GM18909 (cell line): ENCODE measurements around the gene BAHD1.

Experiments
- ATAC-seq: cut with Tn5 transposase; IDR thresholded peaks from one replicate; pipeline ENCODE4 v1.9.1; 2021; ENCODE audit warnings: mild to moderate bottlenecking; ENCODE audit not compliant: unreplicated experiment, poor library complexity

BAHD1 gene

GRCh38 chr15:40464595-40465185, 23.9 kb downstream of the BAHD1 start:
- ATAC-seq = no peak

- no peak for ATAC-seq
Measured at GRCh38 chr15:40465939-40466338, 25.2 kb downstream of the BAHD1 start.

DNA sequence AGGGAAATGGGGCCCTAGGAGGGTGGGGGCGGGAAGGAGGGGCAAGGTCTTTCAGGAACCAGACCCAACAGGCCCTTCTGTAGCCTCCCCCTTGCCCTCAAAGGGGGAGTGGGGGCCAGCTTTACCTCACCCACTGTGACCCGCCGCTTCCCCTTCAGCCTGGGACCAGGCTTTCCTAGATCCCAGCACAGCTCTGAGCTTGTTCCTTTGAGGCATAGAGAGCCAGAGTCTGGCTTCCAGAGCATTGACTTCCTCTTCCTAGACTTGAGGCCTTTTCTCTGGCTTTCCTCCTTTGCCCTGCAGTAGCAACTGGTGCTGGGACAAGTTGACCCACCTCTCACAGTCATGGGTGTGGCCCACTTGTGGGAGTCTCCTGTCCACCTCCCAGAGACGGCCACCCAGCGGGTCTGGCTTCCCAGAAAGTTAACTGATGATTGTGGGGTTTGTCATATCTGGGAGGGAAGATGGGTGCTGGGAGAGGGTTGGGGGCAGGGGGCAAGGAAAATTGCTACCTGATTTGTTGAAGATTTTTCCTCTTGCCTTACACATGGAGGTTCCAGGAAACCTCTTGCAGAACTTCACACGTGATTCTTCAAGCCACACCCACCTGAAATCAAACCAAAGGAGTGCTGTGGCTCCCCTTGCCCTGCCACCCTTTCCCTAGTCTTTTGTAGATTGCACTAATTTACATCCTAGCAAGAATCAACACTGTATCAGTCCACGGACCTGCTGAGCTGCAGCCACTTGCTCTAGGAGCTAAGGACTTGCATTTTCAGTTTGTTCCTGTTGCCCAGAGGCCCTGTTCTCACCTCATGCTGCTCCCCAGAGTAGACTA, 25.9 kb downstream of the BAHD1 start:
- ATAC-seq = no peak

DNA sequence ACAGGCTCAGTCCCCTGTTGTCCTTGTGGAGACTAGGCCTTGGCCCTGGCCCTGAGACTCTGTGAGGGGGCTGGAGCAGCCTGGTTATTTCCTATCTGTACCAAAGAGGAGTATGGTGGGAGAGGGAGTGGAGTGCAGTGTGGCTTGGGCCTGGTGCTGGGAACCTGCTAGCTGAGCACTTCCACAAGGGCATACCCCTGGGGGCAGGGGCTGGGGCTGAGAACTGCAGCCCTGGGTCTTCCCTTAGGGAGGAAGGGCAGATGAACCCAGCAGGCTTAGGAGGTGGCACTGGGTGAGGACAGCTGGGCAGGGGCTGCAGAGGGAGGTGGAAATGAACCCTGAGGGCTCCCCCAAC, 26.5 kb downstream of the BAHD1 start:
- no peak for ATAC-seq

DNA sequence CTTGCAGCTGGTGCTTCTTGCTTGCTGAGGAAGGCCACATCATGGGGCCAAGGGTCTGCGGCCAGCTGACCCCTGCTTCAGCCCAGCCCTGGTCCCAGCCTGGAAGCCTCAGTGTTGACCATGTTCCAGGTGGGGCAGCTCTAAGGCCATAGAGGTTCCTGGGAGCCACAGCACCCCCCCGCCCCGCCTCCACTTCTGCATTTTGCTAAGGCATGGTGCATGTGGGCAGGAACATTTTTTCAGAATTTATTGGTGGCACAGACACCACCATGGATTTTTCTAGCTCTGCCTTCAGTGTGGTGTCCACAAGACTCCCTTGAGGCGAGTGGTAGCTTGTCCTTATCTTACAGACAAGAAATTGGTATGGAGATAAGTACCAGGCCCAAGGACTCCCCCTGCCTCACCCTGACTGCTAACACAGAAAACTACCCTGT, 28.2 kb downstream of the BAHD1 start:
- ATAC-seq = no peak

GRCh38 chr15:40469776-40470390, 29.1 kb downstream of the BAHD1 start:
- no peak for ATAC-seq

DNA sequence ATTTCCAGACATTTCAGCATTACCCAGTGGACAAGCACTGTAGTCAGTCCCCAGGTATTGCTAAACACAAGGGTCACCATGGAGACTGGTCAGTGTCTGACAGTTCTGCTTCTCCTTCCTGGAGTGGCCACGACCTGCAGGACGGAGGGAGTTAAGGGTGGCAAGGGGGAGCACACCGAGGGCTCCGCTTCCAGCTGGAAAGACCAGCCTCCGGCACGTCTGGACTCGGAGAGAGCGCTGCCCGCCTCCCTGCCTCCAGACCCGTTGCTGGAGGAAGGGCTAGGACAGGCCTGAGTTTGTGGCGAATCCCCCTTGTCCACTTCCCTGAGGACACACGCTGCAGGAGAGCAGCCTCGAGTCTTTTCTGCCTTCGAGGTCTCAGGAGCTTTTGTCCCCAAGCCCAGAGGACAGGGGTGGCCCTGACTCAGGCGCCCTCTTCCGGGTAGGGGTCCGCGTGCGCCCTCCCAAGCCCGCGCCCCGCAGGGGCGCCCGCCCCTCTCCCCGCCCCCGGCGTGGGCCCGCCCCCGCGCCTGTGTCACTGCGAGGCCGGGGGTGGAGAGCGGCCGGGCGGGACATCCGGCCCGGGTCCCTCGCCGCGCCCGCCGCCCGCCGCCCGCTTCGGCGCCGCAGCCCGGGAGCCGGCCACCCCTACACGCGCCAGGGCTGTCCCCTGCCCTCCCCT, 29.8 kb downstream of the BAHD1 start, which contains the start of gene CHST14:
Gene CHST14 (plus strand): TSS at position 562 of the 682 bp plus-strand sequence. CDS start 230 bp downstream, outside the sequence.
- ATAC-seq = peak; percentile 65

DNA sequence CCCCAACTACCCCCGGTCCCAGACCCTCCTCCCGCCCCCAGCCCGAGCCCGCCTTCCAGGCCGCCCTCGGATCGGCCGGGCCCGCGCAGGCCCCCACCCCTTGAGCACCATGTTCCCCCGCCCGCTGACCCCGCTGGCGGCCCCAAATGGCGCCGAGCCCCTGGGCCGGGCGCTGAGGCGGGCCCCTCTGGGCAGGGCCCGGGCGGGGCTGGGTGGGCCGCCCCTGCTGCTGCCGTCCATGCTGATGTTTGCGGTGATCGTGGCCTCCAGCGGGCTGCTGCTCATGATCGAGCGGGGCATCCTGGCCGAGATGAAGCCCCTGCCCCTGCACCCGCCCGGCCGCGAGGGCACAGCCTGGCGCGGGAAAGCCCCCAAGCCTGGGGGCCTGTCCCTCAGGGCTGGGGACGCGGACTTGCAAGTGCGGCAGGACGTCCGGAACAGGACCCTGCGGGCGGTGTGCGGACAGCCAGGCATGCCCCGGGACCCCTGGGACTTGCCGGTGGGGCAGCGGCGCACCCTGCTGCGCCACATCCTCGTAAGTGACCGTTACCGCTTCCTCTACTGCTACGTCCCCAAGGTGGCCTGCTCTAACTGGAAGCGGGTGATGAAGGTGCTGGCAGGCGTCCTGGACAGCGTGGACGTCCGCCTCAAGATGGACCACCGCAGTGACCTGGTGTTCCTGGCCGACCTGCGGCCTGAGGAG, 30.5 kb downstream of the BAHD1 start:
- peak; percentile 42 for ATAC-seq

DNA sequence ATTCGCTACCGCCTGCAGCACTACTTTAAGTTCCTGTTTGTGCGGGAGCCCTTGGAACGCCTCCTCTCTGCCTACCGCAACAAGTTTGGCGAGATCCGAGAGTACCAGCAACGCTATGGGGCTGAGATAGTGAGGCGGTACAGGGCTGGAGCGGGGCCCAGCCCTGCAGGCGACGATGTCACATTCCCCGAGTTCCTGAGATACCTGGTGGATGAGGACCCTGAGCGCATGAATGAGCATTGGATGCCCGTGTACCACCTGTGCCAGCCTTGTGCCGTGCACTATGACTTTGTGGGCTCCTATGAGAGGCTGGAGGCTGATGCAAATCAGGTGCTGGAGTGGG, 31.0 kb downstream of the BAHD1 start:
- ATAC-seq = peak; percentile 21

- ATAC-seq = no peak
Measured at GRCh38 chr15:40472171-40472727, 31.5 kb downstream of the BAHD1 start.

DNA sequence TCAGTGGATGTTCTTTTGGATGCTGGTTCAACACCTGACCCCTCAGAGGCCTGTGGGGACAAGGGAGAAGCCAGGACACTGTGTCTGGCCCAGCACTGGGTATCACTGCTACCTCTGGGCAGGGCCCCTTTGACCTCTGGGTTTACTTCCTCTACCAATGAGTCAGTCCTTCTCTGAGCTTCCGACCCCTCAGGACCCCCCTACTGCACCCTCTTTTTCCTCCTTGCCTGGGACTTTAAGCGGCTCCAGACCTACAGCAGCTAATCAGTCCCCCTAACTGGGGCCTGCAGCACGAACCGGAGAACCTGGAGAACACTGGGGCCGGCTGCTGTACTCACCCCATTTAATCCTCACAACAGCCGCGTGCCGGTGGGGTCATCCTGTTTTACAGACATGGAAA, 33.8 kb downstream of the BAHD1 start:
- ATAC-seq = no peak

DNA sequence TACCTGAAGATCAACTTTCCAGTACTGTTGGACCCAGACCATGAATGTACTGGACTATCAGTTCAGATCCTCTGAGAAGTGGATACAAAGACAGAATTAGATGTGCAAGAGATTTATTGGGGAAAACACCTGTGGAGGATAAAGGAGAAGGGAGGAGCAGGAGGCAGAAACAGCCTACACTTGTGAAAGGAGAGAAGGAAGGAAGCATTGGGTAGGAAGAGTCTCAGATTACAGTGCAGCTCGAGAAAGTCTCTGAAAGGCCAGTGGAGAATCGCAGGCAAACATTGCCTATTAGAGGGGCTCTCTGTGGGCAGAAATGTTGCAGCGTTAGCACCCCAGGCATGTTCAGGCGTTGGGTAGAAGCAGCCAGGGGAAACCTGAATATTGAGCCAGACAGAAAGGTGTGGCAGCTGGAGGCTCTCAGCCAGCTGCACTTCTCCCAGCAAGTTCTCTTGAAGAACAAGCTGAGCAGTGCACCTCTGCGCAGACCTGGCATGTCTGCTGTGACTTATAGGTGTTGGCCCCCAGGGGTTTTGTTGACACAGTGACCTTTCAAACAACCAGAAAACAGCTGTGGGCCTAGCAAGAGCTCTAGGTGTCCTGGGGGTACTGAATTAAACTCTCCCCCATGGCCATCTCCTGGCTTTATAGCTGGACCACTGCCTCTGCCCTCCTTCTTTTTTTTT, 37.0 kb downstream of the BAHD1 start:
- no peak for ATAC-seq

DNA sequence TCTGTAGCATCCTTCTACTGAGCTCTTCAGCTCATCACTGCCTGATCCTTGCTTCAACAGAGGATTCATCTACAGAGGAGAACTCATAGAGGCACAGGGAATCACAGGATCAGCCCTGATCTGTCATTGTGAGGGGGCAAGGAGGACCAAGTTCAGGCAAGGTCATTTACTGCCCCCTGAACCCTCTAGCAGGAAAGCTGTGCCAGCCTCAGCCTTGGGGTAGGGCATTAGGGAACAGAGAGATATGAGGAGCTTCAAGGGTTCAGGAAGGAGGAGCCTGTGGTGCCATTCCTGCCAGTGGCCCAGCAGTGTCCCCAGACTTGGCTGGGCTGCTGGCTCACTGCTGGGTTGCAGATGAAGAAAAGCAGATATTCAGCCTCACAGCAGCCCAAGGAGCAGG, 38.3 kb downstream of the BAHD1 start:
- ATAC-seq = no peak

DNA sequence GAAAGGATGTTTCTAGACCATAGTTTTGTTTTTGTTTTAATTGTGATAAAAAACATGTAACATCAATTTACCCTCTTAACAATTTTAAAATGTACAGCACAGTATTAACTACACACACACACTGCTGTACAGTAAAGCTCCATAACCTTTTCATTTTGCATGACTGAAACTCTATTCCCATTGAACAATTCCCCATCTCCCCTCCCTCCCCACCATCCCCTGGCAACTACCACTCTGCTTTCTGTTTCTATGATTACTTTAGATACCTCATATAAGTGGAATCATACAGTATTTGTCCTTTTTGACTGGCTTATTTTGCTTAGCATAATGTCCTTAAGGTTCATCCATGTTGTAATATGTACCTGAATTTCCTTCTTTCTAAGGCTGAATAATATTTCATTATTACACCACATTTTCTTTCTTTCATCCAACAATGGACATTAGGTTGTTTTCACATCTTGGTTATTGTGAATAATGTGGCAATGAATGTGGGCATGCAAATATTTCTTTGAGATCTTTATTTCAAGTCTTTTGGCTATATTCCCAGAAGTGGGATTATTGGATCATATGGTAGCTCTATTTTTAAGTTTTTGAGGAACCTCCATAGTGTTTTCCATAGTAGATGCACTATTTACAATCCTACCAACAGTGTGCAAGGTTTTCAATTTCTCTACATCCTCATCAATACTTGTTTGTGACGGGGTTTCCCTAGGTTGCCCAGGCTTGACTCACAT, 40.8 kb downstream of the BAHD1 start:
- ATAC-seq = no peak

- no peak for ATAC-seq
Measured at GRCh38 chr15:40483919-40484318, 43.2 kb downstream of the BAHD1 start.

GRCh38 chr15:40486066-40486770, 45.5 kb downstream of the BAHD1 start:
- ATAC-seq = no peak

GRCh38 chr15:40487816-40488682, 47.3 kb downstream of the BAHD1 start:
- ATAC-seq = no peak
